ENCODE data around the gene RSPO1.
"Not testable (repeated sequence)": the region's sequence is repeated elsewhere in the genome, so short reads cannot be mapped to it uniquely, and the experiment has no call there.

Gene RSPO1, protein sequence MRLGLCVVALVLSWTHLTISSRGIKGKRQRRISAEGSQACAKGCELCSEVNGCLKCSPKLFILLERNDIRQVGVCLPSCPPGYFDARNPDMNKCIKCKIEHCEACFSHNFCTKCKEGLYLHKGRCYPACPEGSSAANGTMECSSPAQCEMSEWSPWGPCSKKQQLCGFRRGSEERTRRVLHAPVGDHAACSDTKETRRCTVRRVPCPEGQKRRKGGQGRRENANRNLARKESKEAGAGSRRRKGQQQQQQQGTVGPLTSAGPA
- total RNA-seq = 0 to 0.04 (median 0) reads per million in 3 experiments

DNA sequence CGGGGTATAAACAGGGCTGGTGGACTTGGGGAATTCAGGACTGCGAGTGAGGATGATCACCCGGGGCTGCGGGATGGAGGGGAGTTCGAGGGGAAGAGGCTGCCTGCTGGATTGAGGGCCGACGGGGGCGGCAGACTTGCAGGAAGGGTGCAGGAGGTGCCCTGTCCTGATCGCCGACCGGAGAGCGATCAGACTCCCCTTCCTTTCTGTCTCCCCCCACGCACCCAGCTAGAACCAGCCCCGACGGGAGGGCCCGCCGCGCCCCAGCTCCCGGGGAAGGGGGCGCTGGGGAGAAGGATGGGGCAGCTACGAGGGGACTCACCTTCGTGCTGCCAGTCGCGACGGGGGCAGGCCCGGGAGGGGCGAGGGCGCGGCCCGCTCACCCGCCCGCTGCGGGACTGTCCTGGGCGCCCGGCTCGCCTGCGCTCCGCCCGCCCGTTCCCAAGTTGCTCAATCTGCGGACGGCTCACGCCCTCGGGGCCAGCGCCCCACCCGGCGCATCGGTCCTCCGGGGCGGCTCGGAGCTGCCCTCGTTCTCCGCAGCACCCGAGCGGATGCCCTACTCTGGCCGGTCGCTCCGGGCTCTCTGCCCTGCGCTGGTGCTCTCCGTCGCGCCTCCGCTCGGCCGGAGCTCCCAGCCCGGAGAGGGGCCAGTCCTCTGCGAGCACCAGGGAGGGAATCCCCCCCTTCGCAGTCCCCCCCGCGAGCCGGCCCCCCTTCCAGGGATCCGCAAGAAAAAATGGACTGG is at the start of gene RSPO1:
Gene RSPO1 (minus strand): TSS at position 649 of the 748 bp plus-strand sequence. CDS start 5,231 bp downstream, outside the sequence.
- DNase-seq = no peak

DNA sequence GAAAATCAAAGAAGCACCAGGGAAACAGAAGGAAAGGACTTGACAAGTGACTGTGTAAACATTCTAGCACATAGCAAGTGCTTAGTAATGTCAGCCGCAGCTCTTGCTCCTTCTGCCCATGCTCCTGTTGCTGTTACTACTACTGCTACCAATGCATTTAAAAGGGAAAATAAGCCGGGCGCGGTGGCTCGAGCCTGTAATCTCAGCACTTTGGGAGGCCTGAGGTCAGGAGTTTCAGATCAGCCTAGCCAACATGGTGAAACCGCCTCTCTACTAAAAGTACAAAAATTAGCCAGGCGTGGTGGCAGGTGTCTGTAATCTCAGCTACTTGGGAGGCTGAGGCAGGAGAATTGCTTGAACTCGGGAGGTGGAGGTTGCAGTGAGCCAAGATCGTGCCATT is 49.5 kb upstream of the RSPO1 start:
- DNase-seq = not testable (repeated sequence)

DNA sequence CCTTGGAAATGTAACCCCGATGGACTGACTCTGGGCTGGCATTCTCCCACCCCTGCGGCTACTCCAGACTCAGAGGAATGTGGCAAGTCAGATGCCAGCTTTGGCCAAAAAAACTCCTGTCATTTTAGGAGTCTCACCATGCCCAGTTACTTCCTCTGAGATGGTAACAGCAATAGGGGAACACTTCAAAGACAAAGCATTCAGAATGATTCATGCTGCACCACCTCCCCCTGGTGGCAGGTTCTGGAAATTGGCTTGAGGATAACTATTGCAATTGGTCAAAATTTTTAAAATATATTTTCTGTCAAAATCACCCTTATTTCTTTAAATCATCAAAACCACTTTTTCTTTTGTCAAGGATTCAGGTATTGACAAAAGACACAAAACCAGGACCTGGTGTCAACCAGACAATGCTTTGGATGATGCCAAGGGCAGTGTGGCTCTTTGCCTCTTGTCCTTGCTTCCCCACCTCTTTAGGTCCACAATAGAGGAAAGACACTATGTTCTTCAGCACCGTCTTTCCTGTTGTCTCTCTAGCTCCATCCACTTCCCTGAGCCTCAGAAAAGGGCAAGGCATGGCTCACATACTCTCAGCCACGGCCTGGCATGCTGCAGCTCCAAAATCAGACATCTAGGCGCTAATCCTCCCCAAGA is 47.8 kb upstream of the RSPO1 start:
- DNase-seq = peak; percentile 67

DNA sequence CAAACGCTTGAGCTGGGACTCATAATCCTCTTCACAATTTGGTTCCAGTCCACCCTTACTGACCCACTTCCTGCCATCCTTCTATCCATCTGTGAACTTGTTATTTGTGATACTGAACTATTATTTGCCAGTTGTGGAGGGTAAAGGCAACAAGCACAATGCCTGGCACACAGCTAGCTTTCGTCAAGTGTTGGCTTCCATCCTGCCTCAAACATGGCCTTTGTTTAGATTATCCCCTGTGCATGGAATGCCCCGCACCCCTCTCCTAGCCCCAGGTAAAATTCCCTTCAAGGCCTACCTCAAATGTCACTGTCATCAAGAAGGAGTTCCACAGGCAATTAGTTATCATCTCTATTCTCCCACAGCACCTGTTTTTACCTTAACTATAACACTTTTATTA is 46.2 kb upstream of the RSPO1 start:
- DNase-seq = no peak

DNA sequence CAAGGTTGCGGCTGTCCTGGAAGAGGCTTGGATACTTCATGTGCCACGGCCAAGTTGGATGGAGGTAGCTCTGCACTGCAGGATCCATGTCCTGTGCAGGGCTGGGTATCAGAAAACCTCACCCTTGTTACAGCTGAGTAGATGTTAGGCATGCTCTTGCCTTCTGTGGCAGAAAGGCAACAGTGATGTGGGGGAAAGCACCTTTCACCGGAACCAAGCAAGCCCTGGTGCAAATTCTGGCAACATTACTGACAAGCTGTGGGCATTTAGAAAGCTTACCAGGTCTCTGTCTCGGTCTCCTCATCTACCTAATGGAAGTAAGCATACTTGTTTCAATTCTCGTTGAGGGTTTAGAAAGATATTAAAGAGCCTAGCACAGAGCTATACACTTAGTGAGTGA is 43.1 kb upstream of the RSPO1 start:
- DNase-seq = no peak

DNA sequence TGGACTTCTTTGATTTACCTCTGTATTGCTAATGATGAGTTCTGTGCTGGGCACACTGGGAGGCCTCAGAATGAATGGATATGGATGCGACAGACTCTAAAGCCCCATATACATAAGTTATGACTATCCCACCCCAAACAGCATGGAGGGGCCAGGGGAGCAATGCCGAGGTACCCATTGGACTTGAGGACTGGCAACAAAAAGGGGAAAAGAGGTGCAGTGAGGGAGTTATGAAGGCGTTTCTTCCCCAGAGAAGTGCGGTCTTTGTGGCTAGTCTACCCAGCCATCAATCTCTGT is 42.4 kb upstream of the RSPO1 start:
- no peak for DNase-seq

DNA sequence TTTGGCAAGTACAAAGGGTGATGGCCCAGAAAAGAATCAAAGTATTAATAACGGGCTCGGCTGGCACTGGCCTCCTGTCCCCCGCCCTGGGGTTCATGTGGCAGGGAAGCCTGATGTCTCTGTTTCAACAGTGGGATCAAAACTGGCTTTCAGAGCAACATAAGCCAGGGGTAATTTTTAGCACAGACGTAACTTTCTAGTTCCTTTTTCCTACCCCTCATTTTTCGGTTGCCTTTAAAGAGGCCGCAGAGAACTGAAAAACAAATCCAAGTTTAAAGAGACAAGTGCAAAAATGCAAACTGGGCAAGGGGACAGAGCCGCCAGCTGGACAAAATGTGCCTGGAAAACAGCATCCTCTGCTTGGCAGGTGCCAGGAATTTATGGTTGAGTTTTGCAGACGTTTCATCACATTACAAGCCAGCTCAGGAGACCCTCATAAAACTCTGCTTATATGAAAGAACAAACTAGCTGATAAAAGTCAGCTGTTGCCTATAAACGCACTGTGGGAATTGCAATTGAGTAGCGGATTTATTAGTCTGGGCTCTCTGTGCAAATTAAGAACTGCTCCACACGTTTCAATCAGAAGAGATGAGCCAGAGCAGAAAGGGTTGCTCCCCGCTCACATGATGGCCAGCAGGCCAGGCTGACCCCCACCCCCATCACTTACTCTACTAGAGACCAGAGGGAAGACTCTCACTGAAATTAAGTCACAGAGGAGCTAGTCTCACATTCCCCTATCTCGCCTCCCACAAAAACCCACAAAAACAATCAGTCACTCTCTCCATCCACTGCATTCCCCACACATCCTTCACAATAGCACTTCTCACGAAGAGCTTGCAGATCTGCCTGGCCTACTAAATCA is 41.8 kb upstream of the RSPO1 start:
- no peak for DNase-seq

DNA sequence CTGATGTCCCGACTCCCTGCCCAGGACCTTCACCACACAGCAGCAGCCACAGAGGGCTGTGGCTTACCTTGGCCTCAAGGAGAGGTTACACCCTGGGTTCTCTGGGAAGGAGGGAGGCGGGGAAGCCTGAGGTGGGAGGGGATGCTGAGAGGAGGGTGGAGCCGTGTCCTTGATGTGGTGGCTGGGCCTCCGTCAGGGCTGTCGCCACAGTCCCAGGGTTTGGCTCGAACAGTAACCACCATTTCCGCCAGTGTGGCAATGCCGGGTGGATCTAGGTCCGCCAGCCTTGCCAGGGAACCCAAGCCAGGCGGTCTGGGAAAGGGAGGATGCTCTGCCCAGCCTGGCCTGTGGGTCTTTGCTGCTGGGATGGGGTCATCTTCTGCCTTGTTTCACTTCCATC is 39.2 kb upstream of the RSPO1 start:
- peak; percentile 90 for DNase-seq

DNA sequence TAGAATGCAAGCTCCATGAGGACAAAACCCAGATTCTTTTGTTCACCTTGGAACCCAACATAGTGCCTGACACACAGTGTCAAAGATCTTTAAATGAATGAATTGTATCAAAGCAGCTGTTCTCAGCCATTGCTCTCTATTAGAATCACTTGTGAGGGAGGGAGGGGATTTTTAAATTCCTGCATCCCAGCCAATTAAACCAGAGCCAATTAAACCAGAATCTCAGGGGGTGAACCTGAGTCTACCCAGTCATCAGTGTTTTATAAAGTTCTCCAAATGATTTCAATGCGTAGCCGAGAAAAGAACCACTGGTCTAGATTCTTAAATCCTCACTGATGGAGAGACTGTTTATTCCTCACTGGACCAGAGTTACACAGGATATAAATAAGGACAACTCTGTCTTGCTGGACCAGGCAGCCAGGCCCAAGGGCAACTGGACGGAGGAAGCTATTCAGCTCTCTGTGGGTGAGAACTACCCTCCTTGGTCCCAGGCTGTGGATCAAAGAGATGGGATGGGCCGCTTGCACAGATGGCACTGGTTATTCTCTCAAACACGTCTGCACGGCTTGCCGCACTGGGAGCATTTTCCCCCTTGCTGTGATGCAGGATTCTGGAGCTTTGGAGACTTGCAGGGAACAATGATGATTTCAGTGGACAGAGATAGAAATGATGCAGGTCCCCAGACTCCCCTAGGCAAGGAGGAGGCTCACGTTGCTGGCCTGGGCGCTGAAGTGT is 37.6 kb upstream of the RSPO1 start:
- DNase-seq = no peak

DNA sequence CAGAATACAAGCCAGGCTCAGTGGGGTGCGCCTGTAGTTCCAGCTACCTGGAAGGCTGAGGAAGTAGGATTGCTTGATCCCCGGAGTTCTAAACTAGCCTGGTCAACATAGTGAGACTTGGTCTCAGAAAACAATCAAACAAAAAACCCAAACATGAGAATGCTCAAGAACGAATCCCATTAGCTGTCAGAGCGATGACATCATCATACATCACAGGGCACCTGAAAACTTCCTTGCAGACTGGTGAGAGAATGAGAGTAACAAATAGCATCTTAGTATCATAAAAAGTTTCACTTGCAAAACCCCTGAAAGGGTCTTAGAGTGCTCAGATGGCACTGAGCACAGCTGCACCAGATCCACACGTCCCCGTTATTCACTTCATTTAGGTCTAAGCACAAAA is 36.6 kb upstream of the RSPO1 start:
- no peak for DNase-seq

DNA sequence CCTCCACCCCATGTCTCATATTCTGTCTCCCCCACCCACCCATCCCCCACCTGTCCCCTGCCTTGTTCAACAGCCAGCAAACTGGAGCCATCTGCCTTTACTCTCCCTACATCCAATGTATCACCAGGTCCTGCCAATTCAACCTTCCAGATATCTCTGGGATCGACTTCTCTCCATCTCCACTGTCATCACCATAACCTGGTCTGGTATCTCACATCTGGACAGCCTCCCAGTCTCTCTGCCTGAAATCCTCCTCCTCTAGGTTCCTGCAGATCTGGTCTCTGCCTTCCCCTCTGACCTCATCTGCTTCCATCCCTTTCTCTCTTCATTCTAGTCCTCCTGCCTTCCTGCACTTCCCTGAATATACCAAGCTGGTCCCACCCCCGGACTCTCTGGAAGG is 35.4 kb upstream of the RSPO1 start:
- DNase-seq = no peak

DNA sequence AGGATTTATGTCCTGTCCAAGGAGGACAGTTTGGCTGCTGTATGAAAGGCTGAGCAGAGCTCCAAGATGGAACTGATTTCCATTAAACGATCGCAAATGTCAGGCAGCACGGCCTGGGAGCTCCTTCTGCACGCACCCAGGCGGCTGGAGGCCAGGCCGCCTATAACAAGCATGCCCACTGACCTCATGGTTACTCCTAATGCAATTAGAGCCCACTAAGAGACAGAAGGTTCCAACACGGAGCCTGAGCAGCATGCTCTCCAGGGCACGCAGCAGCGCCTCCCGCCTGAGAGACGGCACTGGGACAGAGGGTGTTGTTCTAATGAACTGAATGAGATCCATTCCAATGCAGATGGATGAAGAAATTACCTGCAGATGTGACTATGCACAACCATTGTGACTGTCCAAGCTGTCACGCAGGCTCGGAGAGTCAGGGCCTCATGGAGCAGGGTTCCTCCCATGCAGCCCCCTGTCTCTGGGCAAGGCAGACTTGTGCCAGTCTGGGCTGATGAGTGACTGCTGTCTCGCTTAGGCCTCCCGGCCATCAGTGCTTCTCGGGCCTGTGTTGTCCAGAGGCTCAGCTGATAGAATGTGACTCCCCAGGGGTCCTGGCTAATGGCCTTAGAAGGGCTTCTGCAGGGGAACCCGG is 32.5 kb upstream of the RSPO1 start:
- no peak for DNase-seq

DNA sequence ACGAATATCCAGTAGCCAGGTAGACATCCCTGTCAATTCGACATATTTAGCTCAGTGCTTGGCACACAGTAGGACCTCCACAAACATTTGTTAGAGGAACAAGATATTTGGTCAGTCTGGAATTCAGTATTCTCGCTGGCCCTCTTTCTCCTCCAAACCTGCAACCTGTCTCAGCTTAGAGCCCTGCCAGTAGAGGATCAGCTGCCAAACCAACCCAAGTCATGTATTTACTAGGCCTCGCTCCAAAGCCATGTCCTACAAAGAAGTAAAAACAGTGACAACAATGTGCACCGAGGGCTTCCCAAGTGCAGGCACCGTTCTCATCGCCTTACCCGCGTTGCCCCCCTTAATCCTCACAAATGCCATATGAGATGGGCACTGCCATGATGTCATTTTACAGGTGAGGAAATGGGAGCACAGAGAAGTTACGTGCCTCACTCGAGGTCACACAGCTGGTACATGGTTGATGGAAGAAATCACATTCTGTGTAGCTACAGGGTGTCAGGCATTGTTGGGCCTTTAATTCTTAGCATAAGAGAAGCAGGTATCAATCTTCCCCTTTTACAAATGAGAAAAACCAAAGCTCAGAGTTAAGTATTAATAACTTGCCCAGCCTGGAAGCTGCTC is 31.7 kb upstream of the RSPO1 start:
- no peak for DNase-seq

DNA sequence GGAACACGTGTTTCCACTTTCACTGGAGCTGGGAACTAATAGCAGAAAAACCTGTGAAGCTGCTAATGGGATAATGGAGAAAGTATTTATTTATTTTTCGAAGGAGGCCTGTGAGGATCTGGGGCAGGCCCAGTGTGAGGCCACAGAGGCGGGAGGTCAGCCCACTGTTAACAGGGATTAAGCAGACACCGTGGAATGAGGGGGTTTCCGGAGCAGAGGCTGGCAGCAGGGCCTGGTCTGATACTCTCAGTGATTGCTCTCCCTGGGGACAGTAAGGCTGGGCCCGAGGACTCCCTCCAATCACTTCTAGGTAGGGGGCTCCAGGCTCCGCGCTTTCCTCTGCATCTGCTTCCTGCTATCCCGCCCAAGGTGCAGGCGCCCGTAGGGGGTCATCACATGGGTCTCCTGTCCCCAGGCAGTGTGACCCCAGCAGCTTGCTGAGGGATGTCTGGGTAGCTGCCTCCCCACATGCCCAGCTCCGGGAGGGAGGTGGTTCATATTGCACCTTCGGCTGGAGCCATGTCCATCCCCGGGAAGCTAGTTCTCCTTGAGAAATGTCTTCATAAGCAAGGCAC is 28.8 kb upstream of the RSPO1 start:
- no peak for DNase-seq

DNA sequence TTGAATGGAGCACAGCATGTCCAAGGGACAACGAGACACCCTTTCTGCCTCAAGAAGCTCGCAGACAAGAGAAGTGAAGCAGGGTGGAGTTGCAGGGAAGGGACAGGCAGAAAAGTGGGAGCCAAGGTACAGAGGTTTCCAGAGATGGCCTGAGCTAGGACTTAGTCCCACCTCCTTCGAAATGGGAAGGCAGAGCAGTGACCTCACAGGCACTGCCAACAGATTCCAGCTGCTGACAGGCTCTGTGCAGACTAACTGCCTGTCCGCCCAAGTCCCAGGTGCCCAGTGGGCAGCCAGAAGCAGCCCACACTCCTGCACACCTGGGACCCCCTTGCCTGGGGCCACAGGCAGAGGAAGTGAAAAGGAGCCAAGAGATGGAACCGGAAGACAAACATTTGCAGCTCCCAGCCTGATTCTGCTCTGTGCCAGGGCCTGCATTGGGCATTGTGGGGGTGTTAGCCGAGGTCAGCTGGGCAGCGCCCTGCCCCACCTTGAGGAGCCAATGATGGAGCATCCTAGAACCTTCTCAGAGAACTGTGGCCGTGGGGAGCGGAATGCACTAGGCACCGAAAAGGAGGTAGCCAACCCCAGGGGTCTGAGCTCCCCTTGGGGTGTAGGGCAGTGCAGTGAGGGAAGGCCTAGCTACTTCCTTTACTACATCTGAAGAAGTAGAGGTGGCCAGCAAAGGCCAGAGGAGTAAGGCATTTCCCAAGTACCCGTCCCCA is 27.5 kb upstream of the RSPO1 start:
- no peak for DNase-seq

DNA sequence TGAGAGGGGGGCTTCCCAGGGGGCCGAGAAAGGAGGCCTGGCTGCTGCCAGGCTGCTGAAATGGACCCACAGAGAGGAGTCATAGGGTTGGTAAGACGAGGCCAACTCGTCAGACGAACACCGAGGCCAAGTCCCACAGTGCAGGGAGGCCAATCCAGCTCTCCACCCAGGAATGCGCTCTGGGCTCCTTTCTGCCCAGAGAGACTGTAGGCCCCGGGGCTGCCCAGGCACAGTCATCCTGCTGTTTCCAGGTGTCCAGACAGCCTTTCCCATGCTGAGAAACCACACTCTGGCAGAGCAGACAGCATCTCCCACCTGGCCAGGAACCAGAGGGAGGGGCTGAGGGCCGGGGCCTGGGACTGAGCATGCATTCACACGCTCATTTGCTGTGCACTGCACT is 26.7 kb upstream of the RSPO1 start:
- DNase-seq = no peak

DNA sequence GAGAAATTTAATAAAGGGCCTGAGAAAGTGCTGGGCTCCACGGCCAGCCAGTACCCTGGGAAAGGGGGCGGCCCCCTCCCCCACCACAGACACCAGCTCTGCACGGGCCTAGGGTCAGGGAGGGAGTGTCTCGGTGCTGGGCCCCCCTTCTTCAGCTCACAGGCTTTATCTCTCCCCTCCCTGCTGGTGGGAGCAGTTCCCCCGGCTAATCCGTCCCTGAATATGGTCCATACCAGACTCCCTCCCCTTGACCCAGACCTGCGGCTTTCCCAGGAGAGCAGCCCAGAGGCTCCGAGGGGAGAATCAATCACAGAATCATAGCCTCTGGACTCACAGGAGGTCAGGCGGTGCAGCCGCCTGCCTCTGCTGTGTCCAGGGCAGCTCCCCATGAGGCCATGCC is 26.0 kb upstream of the RSPO1 start:
- DNase-seq = no peak

DNA sequence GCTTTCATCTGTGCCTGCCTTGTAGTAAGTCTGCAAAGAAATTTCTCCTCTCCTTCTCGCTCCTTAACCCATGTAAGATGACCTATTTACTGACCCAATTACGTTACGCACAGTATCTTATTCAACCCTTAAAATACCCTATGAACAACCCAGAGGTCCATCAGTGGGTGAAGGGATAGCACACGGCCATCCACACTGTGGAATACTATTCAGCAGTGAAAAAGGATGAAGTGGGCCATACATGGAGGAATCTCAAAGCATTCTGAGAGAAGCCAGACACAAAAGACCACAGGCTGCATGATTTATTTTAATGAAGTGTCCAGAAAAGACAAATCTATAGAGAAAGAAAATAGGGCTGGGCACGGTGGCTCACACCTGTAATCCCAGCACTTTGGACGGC is 23.8 kb upstream of the RSPO1 start:
- no peak for DNase-seq

DNA sequence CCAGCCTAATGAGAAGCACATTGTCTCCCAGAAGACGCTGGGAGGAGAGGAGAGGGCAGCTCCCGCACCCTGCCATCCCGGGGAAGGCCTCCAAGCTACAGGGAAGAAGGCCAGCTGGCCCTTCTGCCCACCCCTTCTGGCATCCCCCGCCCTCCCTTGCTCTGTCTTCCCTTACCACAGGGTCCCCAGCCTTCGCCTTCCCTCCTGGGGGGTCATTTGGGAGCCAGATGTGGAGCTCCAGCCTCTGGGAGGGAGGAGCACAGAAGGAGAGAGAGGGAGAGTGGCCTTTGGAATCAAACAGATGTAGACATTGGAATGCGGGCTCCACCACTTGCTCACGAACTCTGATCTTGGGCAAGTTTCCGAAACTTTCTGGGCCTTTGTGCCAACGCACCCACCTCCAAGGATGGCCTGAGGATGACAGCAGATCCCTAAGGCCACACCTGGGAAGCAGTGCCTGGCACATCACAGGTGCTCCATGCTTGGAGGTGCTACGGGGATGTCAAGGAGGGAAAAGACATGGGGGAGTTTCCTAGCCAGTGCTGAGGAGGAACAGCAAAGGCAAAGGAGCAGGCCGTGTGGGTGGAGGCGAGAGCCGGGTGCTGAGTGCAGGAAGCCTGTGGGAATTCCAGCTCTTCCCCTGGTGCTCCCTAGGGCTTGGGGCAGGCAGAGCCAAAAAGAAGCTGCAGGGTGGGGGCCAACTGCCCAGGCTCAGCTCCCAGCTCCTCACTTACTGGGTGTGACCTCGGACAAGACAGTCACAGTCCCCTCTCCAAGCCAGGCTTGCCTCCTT is 23.1 kb upstream of the RSPO1 start:
- no peak for DNase-seq

DNA sequence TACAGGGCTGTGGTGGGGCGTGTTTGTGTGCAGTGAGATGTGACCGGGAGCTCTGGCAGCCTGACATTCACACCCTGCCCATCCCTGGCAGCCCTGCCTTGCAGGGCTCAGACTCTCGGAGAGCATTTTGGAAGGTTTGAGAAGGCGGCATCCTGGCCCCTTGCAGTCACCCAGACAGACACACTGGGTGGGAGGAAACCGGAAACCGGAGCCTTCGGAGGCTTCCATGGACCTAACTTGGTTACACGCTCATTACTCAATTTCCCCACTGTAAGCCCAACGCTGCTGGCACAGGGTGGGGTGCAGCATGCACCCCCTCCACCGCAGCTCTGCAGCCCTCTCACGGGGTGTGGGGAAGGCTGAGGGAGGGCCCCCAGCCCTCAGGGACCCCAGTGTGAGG is 22.2 kb upstream of the RSPO1 start:
- DNase-seq = no peak
